ENCODE data around the gene OR52A5.

DNA sequence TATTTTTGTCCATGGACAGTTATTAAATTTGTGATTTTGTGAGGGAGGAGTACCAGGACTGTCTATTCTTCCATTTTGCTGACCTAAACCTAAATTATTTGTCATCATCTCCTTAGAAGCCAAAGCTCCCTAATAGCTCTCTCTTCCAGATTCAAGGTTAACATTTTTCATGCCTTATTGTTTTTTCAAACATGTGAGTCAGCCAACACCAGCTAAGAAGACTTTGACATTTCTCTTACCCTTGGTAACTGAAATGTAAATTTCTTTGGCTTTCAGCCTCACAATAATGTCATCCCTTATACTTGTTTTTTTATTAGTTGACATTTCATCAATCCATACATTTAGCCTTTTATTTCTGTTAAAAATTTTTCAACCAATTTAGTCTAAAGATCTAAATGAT, 49.6 kb downstream of the OR52A5 start:
- TF ChIP-seq TCF12 (IDR thresholded peaks at IDR 0.05): no peak
- TF ChIP-seq, protein P1, sequence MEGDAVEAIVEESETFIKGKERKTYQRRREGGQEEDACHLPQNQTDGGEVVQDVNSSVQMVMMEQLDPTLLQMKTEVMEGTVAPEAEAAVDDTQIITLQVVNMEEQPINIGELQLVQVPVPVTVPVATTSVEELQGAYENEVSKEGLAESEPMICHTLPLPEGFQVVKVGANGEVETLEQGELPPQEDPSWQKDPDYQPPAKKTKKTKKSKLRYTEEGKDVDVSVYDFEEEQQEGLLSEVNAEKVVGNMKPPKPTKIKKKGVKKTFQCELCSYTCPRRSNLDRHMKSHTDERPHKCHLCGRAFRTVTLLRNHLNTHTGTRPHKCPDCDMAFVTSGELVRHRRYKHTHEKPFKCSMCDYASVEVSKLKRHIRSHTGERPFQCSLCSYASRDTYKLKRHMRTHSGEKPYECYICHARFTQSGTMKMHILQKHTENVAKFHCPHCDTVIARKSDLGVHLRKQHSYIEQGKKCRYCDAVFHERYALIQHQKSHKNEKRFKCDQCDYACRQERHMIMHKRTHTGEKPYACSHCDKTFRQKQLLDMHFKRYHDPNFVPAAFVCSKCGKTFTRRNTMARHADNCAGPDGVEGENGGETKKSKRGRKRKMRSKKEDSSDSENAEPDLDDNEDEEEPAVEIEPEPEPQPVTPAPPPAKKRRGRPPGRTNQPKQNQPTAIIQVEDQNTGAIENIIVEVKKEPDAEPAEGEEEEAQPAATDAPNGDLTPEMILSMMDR (IDR thresholded peaks at IDR 0.05): no peak
- no peak for TF ChIP-seq SIN3A (IDR thresholded peaks at IDR 0.05; ENCODE audit: borderline replicate concordance, low read depth, low read length)
- no peak for TF ChIP-seq GABPA (IDR thresholded peaks at IDR 0.05; ENCODE audit: low read depth)
- TF ChIP-seq YY1 (IDR thresholded peaks at IDR 0.05; ENCODE audit: low read depth): no peak
- no peak for TF ChIP-seq FOXM1 (IDR thresholded peaks at IDR 0.05; ENCODE audit: low read depth)
- no peak for TF ChIP-seq RFX5 (IDR thresholded peaks at IDR 0.05; ENCODE audit: low read length)
- TF ChIP-seq SMC3 (IDR thresholded peaks at IDR 0.05; ENCODE audit: low read depth, low read length): no peak
- TF ChIP-seq POLR2AphosphoS5 (IDR thresholded peaks at IDR 0.05; ENCODE audit: low read depth, low read length): no peak
- TF ChIP-seq EZH2phosphoT487 (IDR thresholded peaks at IDR 0.05; ENCODE audit: borderline replicate concordance, low read depth): no peak
- TF ChIP-seq TAF1 (IDR thresholded peaks at IDR 0.05; ENCODE audit: borderline replicate concordance, low read depth, low read length): no peak
- no peak for TF ChIP-seq CHD2 (IDR thresholded peaks at IDR 0.05; ENCODE audit: low read length, partially characterized antibody)
- TF ChIP-seq GATA2 (CRISPR knock-in tag; IDR thresholded peaks at IDR 0.05): no peak
- no peak for TF ChIP-seq MXI1 (IDR thresholded peaks at IDR 0.05; ENCODE audit: low read depth, low read length)

All from SK-N-SH (cell line).